ENCODE results near the gene CCDC90B.

GRCh38 chr11:83252266-83252665 is 33.9 kb downstream of the CCDC90B start:
- TF ChIP-seq PAX5 (IDR thresholded peaks at IDR 0.05; ENCODE audit: borderline replicate concordance, low read depth, low read length) (no peak), REST (IDR thresholded peaks at IDR 0.05; ENCODE audit: low read depth, low read length) (no peak), SUZ12 (IDR thresholded peaks at IDR 0.05; ENCODE audit: unreplicated experiment) (no peak), POLR2A (IDR thresholded peaks at IDR 0.05; ENCODE audit: low read depth, low read length) (no peak), E4F1 (IDR thresholded peaks at IDR 0.05; ENCODE audit: borderline replicate concordance, partially characterized antibody) (no peak), RCOR1 (conservative IDR thresholded peaks at IDR 0.05; ENCODE audit: low read depth, low read length) (no peak), CTCF (IDR thresholded peaks at IDR 0.05 in 2 of 3, conservative IDR thresholded peaks at IDR 0.05 in 1 of 3; ENCODE audit: control insufficient read depth in 2 of 3, extremely low read depth in 1 of 3, insufficient read depth in 1 of 3, low read depth in 3 of 3, low read length in 3 of 3) (no peak), RBBP5 (conservative IDR thresholded peaks at IDR 0.05) (no peak), RFX5 (IDR thresholded peaks at IDR 0.05; ENCODE audit: low read depth, low read length) (no peak), RELA (IDR thresholded peaks at IDR 0.05; ENCODE audit: borderline replicate concordance, partially characterized antibody) (no peak), FOXM1 (IDR thresholded peaks at IDR 0.05; ENCODE audit: low read depth, low read length) (no peak), SP1 (IDR thresholded peaks at IDR 0.05; ENCODE audit: low read depth, low read length) (no peak), SPI1 (IDR thresholded peaks at IDR 0.05; ENCODE audit: borderline replicate concordance, insufficient read depth, low read depth, low read length) (no peak)
